Upper lobe of left lung (tissue), 4 donors: ENCODE measurements around the gene C4orf50.

Experiments
- CTCF ChIP-seq, 6 experiments: fragments of 450-650 bp in 4 of 6; fragments of 200-600 bp in 2 of 6; sonication (generic) in 2 of 6; IDR thresholded peaks; one replicate each; pipeline ENCODE4 v1.5.1; 2016 to 2019; ENCODE audit warnings: antibody characterized with exemption in 6 of 6
- POLR2A ChIP-seq, 4 donors: fragments of 450-650 bp; IDR thresholded peaks; one replicate each; pipeline ENCODE4 v1.5.1; 2016 to 2017; ENCODE audit warnings: antibody characterized with exemption in 4 of 4, mild to moderate bottlenecking in 2 of 4

- TF ChIP-seq POLR2A (IDR thresholded peaks at IDR 0.05): no peak
- no peak for TF ChIP-seq CTCF (IDR thresholded peaks at IDR 0.05)
Measured at GRCh38 chr4:5962416-5962815, 55.8 kb downstream of the C4orf50 start.
